Skeletal muscle satellite cell (primary cell): Measurements from ENCODE around the gene HBB.

Experiments
- H3K27me3 ChIP-seq: 2 replicates; pipeline ENCODE4 v1.7.0; 2013; ENCODE audit warnings: low read length; ENCODE audit not compliant: control insufficient read depth, insufficient read depth
- H3K36me3 ChIP-seq: 2 replicates; pipeline ENCODE4 v1.7.0; 2013; ENCODE audit warnings: mild to moderate bottlenecking, control low read depth, low read length; ENCODE audit not compliant: insufficient read depth
- H3K4me1 ChIP-seq: 2 replicates; pipeline ENCODE4 v1.7.0; 2013; ENCODE audit warnings: low read length; ENCODE audit not compliant: control insufficient read depth, insufficient read depth
- H3K4me2 ChIP-seq: 2 replicates; pipeline ENCODE4 v1.7.0; 2013; ENCODE audit warnings: mild to moderate bottlenecking, low read length
- H3K4me3 ChIP-seq: 2 replicates; pipeline ENCODE4 v1.7.0; 2013; ENCODE audit warnings: low read length
- H3K9ac ChIP-seq: 2 replicates; pipeline ENCODE4 v1.7.0; 2013; ENCODE audit warnings: mild to moderate bottlenecking, low read depth, low read length, moderate library complexity
- H3K9me3 ChIP-seq: replicated peaks from 2 replicates; pipeline ENCODE4 v1.7.0; 2013; ENCODE audit warnings: mild to moderate bottlenecking, control low read depth, low read length

Gene HBB

GRCh38 chr11:5235364-5236095 lies 8.7 kb upstream of the HBB start:
- Histone ChIP-seq H3K4me1 (no peaks in the 10 kb centered on the region), H3K9me3 (no peaks in the 10 kb centered on the region), H3K27me3 (peaks cover 8% of the 10 kb centered on the region), H3K4me2 (no peak overlapping the region), H3K9ac (no peak overlapping the region), H3K36me3 (no peaks in the 10 kb centered on the region), H3K4me3 (no peak overlapping the region)

- Histone ChIP-seq H3K4me2 (no peak within 1 kb of the TSS), H3K9ac (no peak within 1 kb of the TSS), H3K9me3 (no peaks in the 10 kb centered on the region), H3K36me3 (no peaks in the 10 kb centered on the region), H3K4me1 (no peaks in the 10 kb centered on the region), H3K4me3 (no peak within 1 kb of the TSS), H3K27me3 (peaks cover 8% of the 10 kb centered on the region)
These were observed 7.5 kb upstream of the HBB start, which contains the start of gene HBD for GRCh38 chr11:5234381-5234834. Gene HBD, minus strand, starts transcription at chr11:5234483. Its CDS starts 50 bp downstream, at chr11:5234433.

GRCh38 chr11:5233307-5233706 lies 6.4 kb upstream of the HBB start:
- Histone ChIP-seq H3K36me3 (no peaks in the 10 kb centered on the region), H3K4me3 (no peak overlapping the region), H3K4me1 (no peaks in the 10 kb centered on the region), H3K9me3 (no peaks in the 10 kb centered on the region), H3K4me2 (no peak overlapping the region), H3K9ac (no peak overlapping the region), H3K27me3 (peaks cover 8% of the 10 kb centered on the region)

GRCh38 chr11:5232821-5233220 lies 6.0 kb upstream of the HBB start:
- H3K4me2 ChIP-seq, result no peak overlapping the region
- no peak overlapping the region for H3K4me3 ChIP-seq
- peaks cover 10% of the 10 kb centered on the region for H3K27me3 ChIP-seq
- no peaks in the 10 kb centered on the region for H3K9me3 ChIP-seq
- H3K9ac ChIP-seq, result no peak overlapping the region
- no peaks in the 10 kb centered on the region for H3K36me3 ChIP-seq
- H3K4me1 ChIP-seq, result no peaks in the 10 kb centered on the region

- Histone ChIP-seq H3K9ac (no peak overlapping the region), H3K9me3 (no peaks in the 10 kb centered on the region), H3K4me2 (no peak overlapping the region)
These were observed 5.3 kb upstream of the HBB start for GRCh38 chr11:5232176-5232575.

GRCh38 chr11:5231111-5231510 lies 4.2 kb upstream of the HBB start:
- H3K36me3 ChIP-seq, result no peaks in the 10 kb centered on the region
- H3K4me1 ChIP-seq, result no peaks in the 10 kb centered on the region
- H3K4me2 ChIP-seq, result no peak overlapping the region
- H3K4me3 ChIP-seq, result no peak overlapping the region
- no peaks in the 10 kb centered on the region for H3K9me3 ChIP-seq
- H3K27me3 ChIP-seq, result peaks cover 10% of the 10 kb centered on the region
- H3K9ac ChIP-seq, result no peak overlapping the region

More at GRCh38 chr11:5232176-5232575, 5.3 kb upstream of the HBB start:
- peaks cover 10% of the 10 kb centered on the region for H3K27me3 ChIP-seq
- H3K36me3 ChIP-seq, result no peaks in the 10 kb centered on the region
- H3K4me3 ChIP-seq, result no peak overlapping the region
- H3K4me1 ChIP-seq, result no peaks in the 10 kb centered on the region

- no peaks in the 10 kb centered on the region for H3K36me3 ChIP-seq
- H3K4me1 ChIP-seq, result no peaks in the 10 kb centered on the region
- H3K9me3 ChIP-seq, result no peaks in the 10 kb centered on the region
- no peak overlapping the region for H3K4me3 ChIP-seq
- H3K4me2 ChIP-seq, result no peak overlapping the region
- H3K9ac ChIP-seq, result no peak overlapping the region
- peaks cover 10% of the 10 kb centered on the region for H3K27me3 ChIP-seq
These were observed 3.4 kb upstream of the HBB start for GRCh38 chr11:5230266-5230665.

- H3K4me3 ChIP-seq, result no peak overlapping the region
These were observed 2.9 kb upstream of the HBB start for GRCh38 chr11:5229796-5230195.

GRCh38 chr11:5229356-5229755 lies 2.5 kb upstream of the HBB start:
- Histone ChIP-seq H3K9ac (no peak overlapping the region), H3K9me3 (no peaks in the 10 kb centered on the region), H3K27me3 (peaks cover 7% of the 10 kb centered on the region), H3K4me2 (no peak overlapping the region), H3K4me1 (no peaks in the 10 kb centered on the region), H3K4me3 (no peak overlapping the region), H3K36me3 (no peaks in the 10 kb centered on the region)

More at GRCh38 chr11:5229796-5230195, 2.9 kb upstream of the HBB start:
- no peak overlapping the region for H3K9ac ChIP-seq
- no peaks in the 10 kb centered on the region for H3K9me3 ChIP-seq
- no peaks in the 10 kb centered on the region for H3K4me1 ChIP-seq
- H3K27me3 ChIP-seq, result peaks cover 10% of the 10 kb centered on the region
- no peak overlapping the region for H3K4me2 ChIP-seq
- H3K36me3 ChIP-seq, result no peaks in the 10 kb centered on the region

GRCh38 chr11:5228124-5228523 lies 1.3 kb upstream of the HBB start:
- H3K27me3 ChIP-seq, result peaks cover 3% of the 10 kb centered on the region
- H3K9ac ChIP-seq, result no peak overlapping the region
- no peaks in the 10 kb centered on the region for H3K4me1 ChIP-seq
- H3K4me3 ChIP-seq, result no peak overlapping the region
- no peaks in the 10 kb centered on the region for H3K9me3 ChIP-seq
- H3K4me2 ChIP-seq, result no peak overlapping the region
- no peaks in the 10 kb centered on the region for H3K36me3 ChIP-seq

GRCh38 chr11:5227681-5228080 lies 810 bp upstream of the HBB start:
- Histone ChIP-seq H3K4me2 (no peak overlapping the region), H3K36me3 (no peaks in the 10 kb centered on the region), H3K4me1 (no peaks in the 10 kb centered on the region), H3K9ac (no peak overlapping the region), H3K9me3 (no peaks in the 10 kb centered on the region), H3K27me3 (peaks cover 3% of the 10 kb centered on the region), H3K4me3 (no peak overlapping the region)

GRCh38 chr11:5225480-5225871 lies 1.4 kb downstream of the HBB start:
- no peak overlapping the region for H3K4me3 ChIP-seq
- H3K4me1 ChIP-seq, result no peaks in the 10 kb centered on the region
- no peak overlapping the region for H3K4me2 ChIP-seq
- no peaks in the 10 kb centered on the region for H3K36me3 ChIP-seq
- no peaks in the 10 kb centered on the region for H3K9me3 ChIP-seq
- no peak overlapping the region for H3K9ac ChIP-seq
- H3K27me3 ChIP-seq, result peaks cover 3% of the 10 kb centered on the region
